Uterus (tissue), 2 donors: ENCODE data around the gene PHB1.

Experiments used
- CTCF ChIP-seq, 4 experiments: fragments of 200-600 bp in 2 of 4; fragments of 450-650 bp in 2 of 4; sonication (generic) in 2 of 4; IDR thresholded peaks; one replicate each; pipeline ENCODE4 v1.5.1; 2016 to 2019; ENCODE audit warnings: antibody characterized with exemption in 4 of 4, mild to moderate bottlenecking in 2 of 4, moderate library complexity in 1 of 4
- POLR2A ChIP-seq, 2 donors: fragments of 450-650 bp; IDR thresholded peaks; one replicate each; pipeline ENCODE4 v1.6.1; 2016; ENCODE audit warnings: antibody characterized with exemption in 2 of 2, mild to moderate bottlenecking in 1 of 2, moderate library complexity in 1 of 2

GRCh38 chr17:49452661-49453060 is 38.0 kb upstream of the PHB1 start:
- TF ChIP-seq POLR2A (IDR thresholded peaks at IDR 0.05) (no peak), CTCF (IDR thresholded peaks at IDR 0.05) (no peak)
